Activated CD4-positive, alpha-beta T cell treated with anti-CD3 and anti-CD28 coated beads, Interleukin-2, amount 50 U/mL, for 1 hour (primary cell): Measurements from ENCODE around the gene ZFAND6.

Experiments
- DNase-seq: peaks from one replicate; pipeline ENCODE4 v3.0.0-alpha.2; 2020

The ZFAND6 gene

GRCh38 chr15:80052597-80053304 is 6.7 kb upstream of the ZFAND6 start:
- no peak for DNase-seq

- DNase-seq, result no peak
These were observed 3.5 kb upstream of the ZFAND6 start for GRCh38 chr15:80055933-80056332.

- no peak for DNase-seq
These were observed 1.4 kb upstream of the ZFAND6 start for GRCh38 chr15:80058044-80058443.

- DNase-seq, result no peak
These were observed 395 bp downstream of the ZFAND6 start for GRCh38 chr15:80059786-80060355.

GRCh38 chr15:80060356-80061006 is 1.0 kb downstream of the ZFAND6 start:
- DNase-seq, result peak; percentile 6

GRCh38 chr15:80061582-80061981 is 2.1 kb downstream of the ZFAND6 start:
- DNase-seq, result no peak

- DNase-seq, result no peak
These were observed 7.4 kb downstream of the ZFAND6 start for GRCh38 chr15:80066912-80067311.

GRCh38 chr15:80068578-80068977 is 9.1 kb downstream of the ZFAND6 start:
- DNase-seq, result no peak

GRCh38 chr15:80070840-80071239 is 11.4 kb downstream of the ZFAND6 start:
- no peak for DNase-seq

GRCh38 chr15:80071652-80072051 is 12.2 kb downstream of the ZFAND6 start:
- no peak for DNase-seq

- no peak for DNase-seq
These were observed 13.0 kb downstream of the ZFAND6 start for GRCh38 chr15:80072285-80072994.

- no peak for DNase-seq
These were observed 13.7 kb downstream of the ZFAND6 start for GRCh38 chr15:80073197-80073596.

GRCh38 chr15:80076321-80077318 is 17.1 kb downstream of the ZFAND6 start:
- no peak for DNase-seq

GRCh38 chr15:80081390-80081789 is 21.9 kb downstream of the ZFAND6 start:
- no peak for DNase-seq

- no peak for DNase-seq
These were observed 27.6 kb downstream of the ZFAND6 start for GRCh38 chr15:80087104-80087503.

GRCh38 chr15:80090041-80090440 is 30.6 kb downstream of the ZFAND6 start:
- DNase-seq, result no peak

- DNase-seq, result no peak
These were observed 31.5 kb downstream of the ZFAND6 start for GRCh38 chr15:80090879-80091503.

GRCh38 chr15:80093854-80094418 is 34.5 kb downstream of the ZFAND6 start:
- no peak for DNase-seq

GRCh38 chr15:80095511-80095910 is 36.0 kb downstream of the ZFAND6 start:
- no peak for DNase-seq

GRCh38 chr15:80095969-80096368 is 36.5 kb downstream of the ZFAND6 start:
- DNase-seq, result no peak

GRCh38 chr15:80098341-80098740 is 38.9 kb downstream of the ZFAND6 start:
- no peak for DNase-seq

- DNase-seq, result no peak
These were observed 39.8 kb downstream of the ZFAND6 start for GRCh38 chr15:80099241-80099640.
